PC-3 (cell line): ENCODE measurements around the gene CTSA. TPM values are rescaled to one million over a fixed set of nuclear protein-coding genes. Genes with fewer than 3 reads are reported as not detected.
"Not testable (repeated sequence)": the region's sequence is repeated elsewhere in the genome, so short reads cannot be mapped to it uniquely, and the experiment has no call there.

Experiments used
- ATAC-seq: fragments of 200-7000 bp; cut with Tn5 transposase; 2 replicates; pipeline ENCODE4 v1.9.1; 2020; ENCODE audit warnings: mild to moderate bottlenecking, moderate library complexity
- BruUV-seq: library from RNA; stranded (reverse); fragments of 400-500 nt; replicated peaks from 2 replicates; lab custom pipeline; 2021; lab: Mats Ljungman, UMichigan
- CTCF ChIA-PET: fragments of 300-600 bp; sonication (Branson Sonifier 250); formaldehyde crosslinking; loops from one replicate; lab custom pipeline; 2022; ENCODE audit warnings: antibody characterized with exemption; lab: Charles Lee
- POLR2A ChIA-PET: fragments of 300-600 bp; sonication (Branson Sonifier 250); formaldehyde crosslinking; loops from one replicate; lab custom pipeline; 2022; ENCODE audit warnings: antibody characterized with exemption; ENCODE audit not compliant: unreplicated experiment; lab: Charles Lee
- DNase-seq: peaks from one replicate; pipeline ENCODE4 v3.0.0-alpha.2; 2015
- H2AFZ ChIP-seq: fragments of 300-600 bp; sonication (generic); 2 replicates; pipeline ENCODE4 v1.6.0; 2016; ENCODE audit warnings: antibody characterized with exemption, low read length
- H3F3A ChIP-seq: fragments of 300-600 bp; sonication (generic); one replicate; pipeline ENCODE4 v1.6.0; 2017; ENCODE audit warnings: antibody characterized with exemption, low read length, control low read depth, mild to moderate bottlenecking; ENCODE audit not compliant: unreplicated experiment
- H3K27ac ChIP-seq: fragments of 300-600 bp; sonication (generic); 2 replicates; pipeline ENCODE4 v1.5.1; 2016; ENCODE audit warnings: mild to moderate bottlenecking, low read length
- H3K27me3 ChIP-seq: fragments of 300-600 bp; sonication (generic); 2 replicates; pipeline ENCODE4 v1.6.1; 2016; ENCODE audit warnings: low read length, mixed read lengths
- H3K36me3 ChIP-seq: fragments of 300-600 bp; sonication (generic); 2 replicates; pipeline ENCODE4 v1.6.1; 2016; ENCODE audit warnings: low read depth, mixed run types, low read length, mixed read lengths
- H3K4me1 ChIP-seq: fragments of 300-600 bp; sonication (generic); 2 replicates; pipeline ENCODE4 v1.5.1; 2016; ENCODE audit warnings: low read length; ENCODE audit not compliant: insufficient read depth
- H3K4me2 ChIP-seq: fragments of 300-600 bp; sonication (generic); 2 replicates; pipeline ENCODE4 v1.6.0; 2016; ENCODE audit warnings: low read length
- H3K4me3 ChIP-seq: fragments of 300-600 bp; sonication (generic); 2 replicates; pipeline ENCODE4 v1.5.1; 2016; ENCODE audit warnings: mild to moderate bottlenecking, low read length, mixed read lengths
- H3K79me2 ChIP-seq: fragments of 300-600 bp; sonication (generic); 2 replicates; pipeline ENCODE4 v1.6.1; 2017; ENCODE audit warnings: low read length, mixed read lengths
- H3K9ac ChIP-seq: fragments of 300-600 bp; sonication (generic); 2 replicates; pipeline ENCODE4 v1.6.0; 2016; ENCODE audit warnings: mild to moderate bottlenecking, low read length
- H3K9me2 ChIP-seq: fragments of 300-600 bp; sonication (generic); replicated peaks from 2 replicates; pipeline ENCODE4 v1.6.1; 2016; ENCODE audit warnings: mixed run types, low read length, mixed read lengths
- H3K9me3 ChIP-seq: fragments of 300-600 bp; sonication (generic); 2 replicates; pipeline ENCODE4 v1.6.1; 2016; ENCODE audit warnings: low read length, mixed read lengths
- H4K20me1 ChIP-seq: fragments of 300-600 bp; sonication (generic); 2 replicates; pipeline ENCODE4 v1.6.1; 2016; ENCODE audit warnings: low read length, mixed read lengths
- EZH2 ChIP-seq: fragments of 300-600 bp; sonication (generic); IDR thresholded peaks from one replicate; pipeline ENCODE4 v1.6.1; 2017; ENCODE audit warnings: antibody characterized with exemption, mild to moderate bottlenecking, low read length; ENCODE audit not compliant: unreplicated experiment
- EZH2phosphoT487 ChIP-seq: fragments of 300-600 bp; sonication (generic); IDR thresholded peaks from 2 replicates; pipeline ENCODE4 v1.6.1; 2018; ENCODE audit warnings: mild to moderate bottlenecking, antibody characterized with exemption, low read length, borderline replicate concordance
- intact Hi-C: fragments of 100-400 bp; cut with micrococcal nuclease; formaldehyde crosslinking; loops from 2 replicates; pipeline ENCODE4 v1.9.0; 2023
- total RNA-seq: library from RNA; depleted of rRNA; stranded (reverse); fragments of >200 nt; gene quantifications from 2 replicates; pipeline ENCODE4 v1.2.3, GENCODE V29; 2014
- TF ChIP-seq, protein P1 (sequence below): fragments of 300-600 bp; sonication (generic); conservative IDR thresholded peaks from 2 replicates; pipeline ENCODE4 v1.5.1; 2017; ENCODE audit warnings: antibody characterized with exemption, low read depth, mild to moderate bottlenecking, low read length

Gene CTSA
- total RNA-seq, 1 experiment from 2014 or later = 129 TPM

DNA sequence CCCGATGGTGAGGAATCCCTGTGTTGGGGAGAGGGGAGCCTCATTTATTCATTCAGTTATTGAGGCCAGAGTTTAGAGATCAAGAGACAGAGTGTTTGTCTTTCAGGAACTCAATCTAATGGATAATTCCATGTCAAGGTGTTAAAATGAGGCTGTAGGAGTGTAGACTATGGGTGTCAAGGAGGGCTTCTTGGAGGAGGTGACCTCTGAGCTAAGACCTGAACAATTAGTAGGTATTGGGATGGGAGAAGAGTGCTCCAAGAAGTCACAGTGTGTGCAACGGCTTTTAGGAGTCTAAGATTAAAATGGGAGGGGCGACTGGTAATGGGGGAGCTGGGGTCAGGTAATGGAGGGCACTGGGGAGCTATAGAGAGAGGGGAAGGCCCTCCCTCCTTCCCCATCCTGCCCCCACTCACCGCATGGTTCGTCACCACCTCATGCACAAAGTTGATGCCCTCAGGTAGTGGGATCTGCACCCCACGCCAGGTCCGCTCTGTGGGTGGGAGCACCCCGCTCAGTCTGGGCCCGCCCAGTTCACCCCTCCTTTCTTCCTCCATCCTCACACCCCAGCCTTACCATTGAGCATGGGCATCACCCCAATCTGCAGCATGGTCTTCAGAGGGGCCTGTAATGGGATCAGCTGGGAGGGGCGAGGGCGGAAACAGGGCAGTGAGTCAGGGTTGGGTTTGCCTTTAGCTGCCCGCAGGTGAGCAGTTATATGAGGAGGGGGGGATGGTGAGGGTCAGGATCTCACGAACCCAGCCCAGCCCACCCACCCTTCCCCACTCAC lies 8.1 kb downstream of the CTSA start:
- Histone ChIP-seq H3K4me1 (no peaks in the 10 kb centered on the region), H3K27ac (no peak overlapping the region), H3K79me2 (no peaks in the 10 kb centered on the region), H3F3A (no peaks in the 10 kb centered on the region), H3K9me2 (no peaks in the 10 kb centered on the region), H3K9me3 (no peaks in the 10 kb centered on the region), H4K20me1 (no peaks in the 10 kb centered on the region), H2AFZ (no peak overlapping the region), H3K27me3 (no peaks in the 10 kb centered on the region), H3K36me3 (peaks cover 11% of the 10 kb centered on the region; the same call in 1 of the 2 replicates), H3K4me3 (no peak overlapping the region), H3K4me2 (no peak overlapping the region), H3K9ac (no peak overlapping the region)
- POLR2A ChIA-PET = no interaction called here
- ATAC-seq (no peak), DNase-seq (no peak)
- TF ChIP-seq EZH2phosphoT487 = no peak
- no peak for TF ChIP-seq EZH2
- TF ChIP-seq, protein P1, sequence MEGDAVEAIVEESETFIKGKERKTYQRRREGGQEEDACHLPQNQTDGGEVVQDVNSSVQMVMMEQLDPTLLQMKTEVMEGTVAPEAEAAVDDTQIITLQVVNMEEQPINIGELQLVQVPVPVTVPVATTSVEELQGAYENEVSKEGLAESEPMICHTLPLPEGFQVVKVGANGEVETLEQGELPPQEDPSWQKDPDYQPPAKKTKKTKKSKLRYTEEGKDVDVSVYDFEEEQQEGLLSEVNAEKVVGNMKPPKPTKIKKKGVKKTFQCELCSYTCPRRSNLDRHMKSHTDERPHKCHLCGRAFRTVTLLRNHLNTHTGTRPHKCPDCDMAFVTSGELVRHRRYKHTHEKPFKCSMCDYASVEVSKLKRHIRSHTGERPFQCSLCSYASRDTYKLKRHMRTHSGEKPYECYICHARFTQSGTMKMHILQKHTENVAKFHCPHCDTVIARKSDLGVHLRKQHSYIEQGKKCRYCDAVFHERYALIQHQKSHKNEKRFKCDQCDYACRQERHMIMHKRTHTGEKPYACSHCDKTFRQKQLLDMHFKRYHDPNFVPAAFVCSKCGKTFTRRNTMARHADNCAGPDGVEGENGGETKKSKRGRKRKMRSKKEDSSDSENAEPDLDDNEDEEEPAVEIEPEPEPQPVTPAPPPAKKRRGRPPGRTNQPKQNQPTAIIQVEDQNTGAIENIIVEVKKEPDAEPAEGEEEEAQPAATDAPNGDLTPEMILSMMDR = no peak
- intact Hi-C loops = no loop called here
- CTCF ChIA-PET = no interaction called here
- no TSS peak for BruUV-seq

DNA sequence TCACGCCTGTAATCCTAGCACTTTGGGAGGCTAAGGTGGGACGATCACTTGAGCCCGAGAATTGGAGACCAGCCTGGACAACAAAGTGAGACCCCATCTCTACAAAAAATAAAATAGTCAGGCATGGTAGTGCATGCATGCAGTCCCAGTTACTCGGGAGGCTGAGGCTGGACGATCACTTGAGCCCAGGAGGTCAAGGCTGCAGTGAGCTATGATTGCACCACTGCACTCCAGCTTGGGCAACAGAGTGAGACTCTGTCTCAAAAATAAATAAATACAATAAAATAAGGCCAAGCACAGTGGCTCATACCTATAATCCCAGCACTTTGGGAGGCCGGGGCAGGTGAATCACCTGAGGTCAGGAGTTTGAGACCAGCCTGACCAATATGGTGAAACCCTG lies 10.2 kb downstream of the CTSA start:
- CTCF ChIA-PET = not testable (repeated sequence)

DNA sequence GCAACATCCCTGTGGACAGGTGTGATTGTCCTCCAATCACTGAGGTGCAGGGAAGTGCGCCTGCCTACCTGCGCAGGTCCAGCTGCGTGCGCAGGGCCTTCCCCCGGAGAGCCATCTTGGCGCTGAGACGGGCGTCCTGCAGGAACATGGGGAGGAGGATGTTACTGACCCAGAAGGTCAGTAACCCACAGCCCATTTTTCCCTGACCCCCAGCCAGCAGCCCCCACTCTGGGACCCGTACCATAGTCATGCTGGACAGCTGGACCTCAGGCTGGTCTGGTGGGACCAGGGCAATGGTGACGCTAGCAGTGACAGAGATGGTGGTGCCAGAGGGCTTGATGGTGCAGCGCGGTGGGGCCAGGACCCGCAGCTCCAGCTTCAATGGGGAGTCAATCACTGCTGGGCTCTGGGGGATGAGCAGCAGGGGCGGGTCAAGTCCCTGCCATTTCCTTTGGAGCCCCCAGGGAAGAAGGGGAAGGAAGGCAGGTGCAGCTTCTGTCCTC lies 11.1 kb downstream of the CTSA start:
- intact Hi-C loops = no loop called here
- Histone ChIP-seq H4K20me1 (no peaks in the 10 kb centered on the region), H3K4me3 (no peak overlapping the region), H3K9me2 (no peaks in the 10 kb centered on the region), H3K4me2 (no peak overlapping the region), H3K36me3 (peaks cover 1% of the 10 kb centered on the region; the same call in 1 of the 2 replicates), H2AFZ (no peak overlapping the region), H3K9ac (no peak overlapping the region), H3K4me1 (peaks cover 17% of the 10 kb centered on the region), H3K79me2 (no peaks in the 10 kb centered on the region), H3K27me3 (no peaks in the 10 kb centered on the region), H3K27ac (no peak overlapping the region), H3K9me3 (no peaks in the 10 kb centered on the region), H3F3A (peaks cover 4% of the 10 kb centered on the region)
- DNase-seq (no peak), ATAC-seq (no peak)
- CTCF ChIA-PET = no interaction called here
- no peak for TF ChIP-seq EZH2phosphoT487
- TF ChIP-seq EZH2 = no peak
- TF ChIP-seq, protein P1 = no peak
- BruUV-seq = no TSS peak
- POLR2A ChIA-PET = no interaction called here

More for the DNA sequence above, 10.2 kb downstream of the CTSA start:
- H3K9ac ChIP-seq, H3K4me3 ChIP-seq, POLR2A ChIA-PET, H3K79me2 ChIP-seq, H3K4me2 ChIP-seq, H3F3A ChIP-seq, H3K27ac ChIP-seq, H3K9me2 ChIP-seq, ATAC-seq, intact Hi-C loops, H3K9me3 ChIP-seq, H4K20me1 ChIP-seq, H3K36me3 ChIP-seq, BruUV-seq, H3K27me3 ChIP-seq, H2AFZ ChIP-seq, DNase-seq: not testable (repeated sequence)
- H3K4me1 ChIP-seq = peaks cover 15% of the 10 kb centered on the region
